HEK293 (cell line): ENCODE results near the gene ZNF883.

Experiments used
- CTCF ChIA-PET: fragments of 350-600 bp; formaldehyde crosslinking; extraction: SDS; loops from one replicate; lab custom pipeline; 2021; ENCODE audit warnings: antibody characterized with exemption; lab: Yijun Ruan, JAX
- POLR2A ChIA-PET: fragments of 300-600 bp; formaldehyde crosslinking; extraction: SDS; loops from one replicate; lab custom pipeline; 2020; ENCODE audit warnings: antibody characterized with exemption, inconsistent platforms; lab: Yijun Ruan, JAX
- H3K27ac ChIP-seq: fragments of 200-500 bp; sonication (Bioruptor generic); 2 replicates; pipeline ENCODE4 v1.5.1; 2014; ENCODE audit warnings: low read depth, low read length, control low read depth, inconsistent platforms; ENCODE audit errors: extremely low read depth
- H3K36me3 ChIP-seq, 2 experiments: fragments of 200-500 bp in 1 of 2; sonication (Bioruptor generic) in 1 of 2; 1 replicate in 1 of 2; 2 replicates in 1 of 2; pipeline ENCODE4 v1.5.1; 2014 to 2017; ENCODE audit warnings: inconsistent platforms in 2 of 2, low read length in 2 of 2; ENCODE audit not compliant: control insufficient read depth in 2 of 2, insufficient read depth in 1 of 2
- H3K4me1 ChIP-seq: fragments of 200-500 bp; sonication (Bioruptor generic); 2 replicates; pipeline ENCODE4 v1.5.1; 2014; ENCODE audit warnings: mild to moderate bottlenecking, low read length, inconsistent platforms; ENCODE audit not compliant: control insufficient read depth, insufficient read depth
- H3K4me3 ChIP-seq: 2 replicates; pipeline ENCODE4 v1.5.1; 2011; ENCODE audit warnings: low read depth, mild to moderate bottlenecking, control low read depth, low read length, moderate library complexity
- H3K9me3 ChIP-seq: fragments of 200-500 bp; sonication (Bioruptor generic); 2 replicates; pipeline ENCODE4 v1.5.1; 2014; ENCODE audit warnings: low read depth, low read length, inconsistent platforms; ENCODE audit not compliant: control insufficient read depth, insufficient read depth
- BCL11A ChIP-seq: fragments of 450-650 bp; formaldehyde crosslinking; IDR thresholded peaks from 2 replicates; pipeline ENCODE4 v1.5.1; 2016; ENCODE audit warnings: low read depth, missing biosample characterization, missing genetic modification characterization
- BCL11B ChIP-seq: fragments of 450-650 bp; formaldehyde crosslinking; IDR thresholded peaks from 2 replicates; pipeline ENCODE4 v1.5.1; 2016; ENCODE audit warnings: low read depth, missing biosample characterization, missing genetic modification characterization
- GLI2 ChIP-seq: fragments of 450-650 bp; formaldehyde crosslinking; IDR thresholded peaks from 2 replicates; pipeline ENCODE4; 2017; ENCODE audit warnings: missing biosample characterization, missing genetic modification characterization, low read depth, borderline replicate concordance
- KLF1 ChIP-seq: fragments of 450-650 bp; formaldehyde crosslinking; IDR thresholded peaks from 2 replicates; pipeline ENCODE4 v1.5.1; 2016; ENCODE audit warnings: missing biosample characterization, missing genetic modification characterization
- KLF9 ChIP-seq: fragments of 450-650 bp; formaldehyde crosslinking; IDR thresholded peaks from 2 replicates; pipeline ENCODE4 v1.5.1; 2016; ENCODE audit warnings: missing biosample characterization, missing genetic modification characterization, low read depth
- MEIS1 ChIP-seq: sonication (generic); formaldehyde crosslinking; IDR thresholded peaks from 2 replicates; pipeline ENCODE4 v1.8.1; 2022; ENCODE audit warnings: missing genetic modification reagents, mild to moderate bottlenecking, borderline replicate concordance
- OVOL3 ChIP-seq: fragments of 450-650 bp; formaldehyde crosslinking; IDR thresholded peaks from 2 replicates; pipeline ENCODE4 v1.5.1; 2016; ENCODE audit warnings: missing biosample characterization, missing genetic modification characterization
- SETDB1 ChIP-seq: IDR thresholded peaks from one replicate; pipeline ENCODE4 v1.6.1; 2017; ENCODE audit warnings: mild to moderate bottlenecking, low read length, moderate library complexity, mixed read lengths; ENCODE audit not compliant: insufficient read length
- TCF7L2 ChIP-seq: IDR thresholded peaks from 2 replicates; pipeline ENCODE4 v1.6.1; 2011; ENCODE audit warnings: low read depth, mild to moderate bottlenecking, inconsistent platforms, low read length, moderate library complexity, borderline replicate concordance
- TRIM28 ChIP-seq: IDR thresholded peaks from 2 replicates; pipeline ENCODE4 v1.6.1; 2011; ENCODE audit warnings: low read length, control low read depth, borderline replicate concordance
- ZBTB7A ChIP-seq: fragments of 450-650 bp; formaldehyde crosslinking; IDR thresholded peaks from 2 replicates; pipeline ENCODE4 v1.5.1; 2016; ENCODE audit warnings: low read depth, missing biosample characterization, missing genetic modification characterization
- ZEB2 ChIP-seq: fragments of 450-650 bp; formaldehyde crosslinking; IDR thresholded peaks from 2 replicates; pipeline ENCODE4 v1.5.1; 2016; ENCODE audit warnings: missing biosample characterization, missing genetic modification characterization
- ZNF10 ChIP-seq: fragments of 450-650 bp; formaldehyde crosslinking; IDR thresholded peaks from 2 replicates; pipeline ENCODE4 v1.5.1; 2017; ENCODE audit warnings: missing biosample characterization, missing genetic modification characterization
- ZNF140 ChIP-seq: fragments of 450-650 bp; formaldehyde crosslinking; IDR thresholded peaks from 2 replicates; pipeline ENCODE4 v1.5.1; 2016; ENCODE audit warnings: missing biosample characterization, missing genetic modification characterization
- ZNF324 ChIP-seq: fragments of 450-650 bp; formaldehyde crosslinking; IDR thresholded peaks from 2 replicates; pipeline ENCODE4 v1.5.1; 2016; ENCODE audit warnings: missing biosample characterization, missing genetic modification characterization
- ZNF335 ChIP-seq: fragments of 450-650 bp; formaldehyde crosslinking; conservative IDR thresholded peaks from 2 replicates; pipeline ENCODE4 v1.5.1; 2016; ENCODE audit warnings: missing biosample characterization, missing genetic modification characterization
- ZNF423 ChIP-seq: fragments of 450-650 bp; formaldehyde crosslinking; IDR thresholded peaks from 2 replicates; pipeline ENCODE4 v1.5.1; 2016; ENCODE audit warnings: missing biosample characterization, missing genetic modification characterization
- ZNF514 ChIP-seq: fragments of 450-650 bp; formaldehyde crosslinking; IDR thresholded peaks from 2 replicates; pipeline ENCODE4 v1.5.1; 2016; ENCODE audit warnings: missing biosample characterization, missing genetic modification characterization
- ZNF544 ChIP-seq: fragments of 450-650 bp; formaldehyde crosslinking; IDR thresholded peaks from 2 replicates; pipeline ENCODE4 v1.5.0; 2017; ENCODE audit warnings: missing biosample characterization, missing genetic modification characterization
- ZNF596 ChIP-seq: fragments of 450-650 bp; IDR thresholded peaks from 2 replicates; pipeline ENCODE4 v1.5.0; 2018; ENCODE audit warnings: missing biosample characterization, mild to moderate bottlenecking, missing genetic modification characterization, moderate library complexity
- ZNF624 ChIP-seq: fragments of 450-650 bp; formaldehyde crosslinking; IDR thresholded peaks from 2 replicates; pipeline ENCODE4 v1.5.1; 2017; ENCODE audit warnings: missing biosample characterization, missing genetic modification characterization
- ZNF629 ChIP-seq: fragments of 450-650 bp; formaldehyde crosslinking; IDR thresholded peaks from 2 replicates; pipeline ENCODE4 v1.5.1; 2017; ENCODE audit warnings: missing biosample characterization, missing genetic modification characterization
- ZNF791 ChIP-seq: fragments of 450-650 bp; formaldehyde crosslinking; IDR thresholded peaks from 2 replicates; pipeline ENCODE4 v1.5.1; 2016; ENCODE audit warnings: missing biosample characterization, missing genetic modification characterization
- ZSCAN30 ChIP-seq: fragments of 450-650 bp; IDR thresholded peaks from 2 replicates; pipeline ENCODE4 v1.5.1; 2018; ENCODE audit warnings: missing biosample characterization, mild to moderate bottlenecking, missing genetic modification characterization, moderate library complexity
- TF ChIP-seq, protein P1 (sequence below): fragments of 450-650 bp; formaldehyde crosslinking; IDR thresholded peaks from 2 replicates; pipeline ENCODE4 v1.5.0; 2017; ENCODE audit warnings: missing biosample characterization, missing genetic modification characterization, borderline replicate concordance
- TF ChIP-seq, protein P2 (sequence below): fragments of 450-650 bp; formaldehyde crosslinking; IDR thresholded peaks from 2 replicates; pipeline ENCODE4 v1.5.1; 2016; ENCODE audit warnings: missing biosample characterization, missing genetic modification characterization
- TF ChIP-seq, protein P3 (sequence below): fragments of 450-650 bp; formaldehyde crosslinking; IDR thresholded peaks from 2 replicates; pipeline ENCODE4 v1.5.1; 2016; ENCODE audit warnings: missing biosample characterization, missing genetic modification characterization
- TF ChIP-seq, protein P4 (sequence below): fragments of 450-650 bp; formaldehyde crosslinking; IDR thresholded peaks from 2 replicates; pipeline ENCODE4; 2016; ENCODE audit warnings: missing biosample characterization, missing genetic modification characterization

ZNF883 gene

DNA sequence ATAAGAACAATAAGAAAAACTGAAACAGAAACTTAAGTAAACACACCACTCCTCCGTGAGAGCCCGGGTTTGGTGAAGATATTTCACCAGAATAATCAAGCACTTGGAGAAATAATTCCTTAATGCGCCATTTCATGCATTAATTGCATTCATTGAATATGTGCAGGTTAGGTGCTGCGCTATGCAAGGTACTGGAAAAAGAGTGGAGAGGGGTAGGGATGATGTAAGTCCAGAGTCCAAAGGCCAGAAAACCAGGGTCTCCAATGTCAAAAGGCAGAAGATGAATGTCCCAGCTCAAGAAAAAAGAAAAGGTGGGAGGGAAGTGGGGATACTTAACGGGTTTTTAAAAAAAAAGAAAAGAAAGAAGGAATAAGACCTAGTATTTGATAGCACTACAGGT, 45.2 kb upstream of the ZNF883 start:
- H3K27ac ChIP-seq = no peak overlapping the region
- POLR2A ChIA-PET = interaction anchor here (0.6 kb wide), 1 partner anchor 164 kb away, joined by 4 read pairs; the partner anchor contains the start of genes FKBP15 and SLC31A1
- no peaks in the 10 kb centered on the region for H3K4me1 ChIP-seq
- peaks cover 0 to 6% of the 10 kb centered on the region in 2 experiments; a peak in 1 of 3 replicates for H3K36me3 ChIP-seq
- H3K9me3 ChIP-seq = peaks cover 2% of the 10 kb centered on the region
- TF ChIP-seq, protein P1, sequence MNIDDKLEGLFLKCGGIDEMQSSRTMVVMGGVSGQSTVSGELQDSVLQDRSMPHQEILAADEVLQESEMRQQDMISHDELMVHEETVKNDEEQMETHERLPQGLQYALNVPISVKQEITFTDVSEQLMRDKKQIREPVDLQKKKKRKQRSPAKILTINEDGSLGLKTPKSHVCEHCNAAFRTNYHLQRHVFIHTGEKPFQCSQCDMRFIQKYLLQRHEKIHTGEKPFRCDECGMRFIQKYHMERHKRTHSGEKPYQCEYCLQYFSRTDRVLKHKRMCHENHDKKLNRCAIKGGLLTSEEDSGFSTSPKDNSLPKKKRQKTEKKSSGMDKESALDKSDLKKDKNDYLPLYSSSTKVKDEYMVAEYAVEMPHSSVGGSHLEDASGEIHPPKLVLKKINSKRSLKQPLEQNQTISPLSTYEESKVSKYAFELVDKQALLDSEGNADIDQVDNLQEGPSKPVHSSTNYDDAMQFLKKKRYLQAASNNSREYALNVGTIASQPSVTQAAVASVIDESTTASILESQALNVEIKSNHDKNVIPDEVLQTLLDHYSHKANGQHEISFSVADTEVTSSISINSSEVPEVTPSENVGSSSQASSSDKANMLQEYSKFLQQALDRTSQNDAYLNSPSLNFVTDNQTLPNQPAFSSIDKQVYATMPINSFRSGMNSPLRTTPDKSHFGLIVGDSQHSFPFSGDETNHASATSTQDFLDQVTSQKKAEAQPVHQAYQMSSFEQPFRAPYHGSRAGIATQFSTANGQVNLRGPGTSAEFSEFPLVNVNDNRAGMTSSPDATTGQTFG (tag by site-specific recombination) = no peak
- no peak for TF ChIP-seq ZNF514 (tag by site-specific recombination)
- TF ChIP-seq KLF1 (tag by site-specific recombination) = no peak
- no peak for TF ChIP-seq ZNF10 (tag by site-specific recombination)
- no peak for TF ChIP-seq ZSCAN30 (tag by site-specific recombination)
- TF ChIP-seq MEIS1 (CRISPR knock-in tag) = no peak
- TF ChIP-seq KLF9 = no peak
- no peak for TF ChIP-seq ZNF596
- no peak for TF ChIP-seq ZNF629 (tag by site-specific recombination)
- TF ChIP-seq ZNF324 (tag by site-specific recombination) = no peak
- TF ChIP-seq ZNF423 (tag by site-specific recombination) = no peak
- no peak for TF ChIP-seq SETDB1
- no peak for TF ChIP-seq TCF7L2
- TF ChIP-seq TRIM28 = no peak
- TF ChIP-seq OVOL3 (tag by site-specific recombination) = no peak
- TF ChIP-seq ZNF791 (tag by site-specific recombination) = no peak
- TF ChIP-seq ZNF140 (tag by site-specific recombination) = no peak
- no peak for TF ChIP-seq BCL11B
- TF ChIP-seq GLI2 (tag by site-specific recombination) = no peak
- peak overlapping the region; percentile 81; the same call in 1 of the 2 replicates for H3K4me3 ChIP-seq
- CTCF ChIA-PET = interaction anchor here (0.7 kb wide), 1 partner anchor 9 kb away, joined by 3 read pairs; no protein-coding TSS in a partner anchor

DNA sequence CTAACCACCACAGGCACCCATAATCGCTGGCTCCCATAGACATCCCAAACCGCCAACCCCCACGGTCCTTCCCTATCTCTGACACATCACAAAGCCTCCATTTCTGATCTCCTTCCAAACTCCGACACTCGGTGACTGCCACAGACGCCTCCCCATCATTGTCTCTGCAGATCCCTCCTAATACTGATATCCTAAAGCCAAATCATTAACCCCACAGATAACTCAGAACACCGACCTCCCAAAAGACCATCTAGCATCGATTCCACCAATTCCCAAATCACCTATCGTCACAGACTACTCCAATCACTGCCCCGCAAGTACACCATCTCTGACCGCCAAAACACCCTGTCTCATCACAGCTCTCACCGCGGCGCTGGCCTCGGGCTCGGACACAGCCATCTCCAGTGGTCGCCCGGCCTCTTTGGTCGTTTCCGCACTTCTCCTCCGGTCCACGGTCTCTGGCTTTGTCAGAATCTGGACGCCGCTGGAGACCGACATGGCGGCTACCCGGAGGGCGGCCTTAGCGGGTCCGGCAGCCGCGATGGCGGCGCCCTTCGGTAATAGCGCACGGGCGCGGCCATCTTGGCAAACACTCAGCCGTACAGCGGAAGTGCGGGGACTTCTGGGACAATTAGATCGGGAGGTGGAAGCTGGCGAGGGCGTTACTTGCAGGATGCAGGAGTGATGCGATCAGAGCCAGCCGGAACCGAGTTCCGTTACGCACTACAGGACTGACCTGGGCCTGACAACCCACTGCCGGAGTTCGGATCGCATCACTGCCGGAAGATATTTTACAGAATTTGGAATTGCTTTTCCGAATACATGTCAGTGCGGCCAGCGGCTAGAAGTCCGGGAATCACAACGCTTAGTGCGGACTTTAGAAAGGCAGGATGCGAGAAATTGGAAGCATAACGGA, 44.5 kb upstream of the ZNF883 start, which contains the start of gene ZFP37:
TSS of gene ZFP37 (minus strand) at position 534 of the 916 bp plus-strand sequence. CDS start at position 498, 36 bp downstream.
- ChIA-PET POLR2A (interaction anchor here (0.6 kb wide), 1 partner anchor 165 kb away, joined by 4 read pairs; the partner anchor contains the start of genes FKBP15 and SLC31A1), CTCF (interaction anchor here (0.5 to 0.7 kb wide), 2 partner anchors 9 to 134 kb away, joined by 3 read pairs; no protein-coding TSS in a partner anchor)
- Histone ChIP-seq H3K27ac (no peak within 1 kb of the TSS; the same call in 1 of the 2 replicates), H3K9me3 (peaks cover 1% of the 10 kb centered on the region), H3K4me1 (no peaks in the 10 kb centered on the region), H3K4me3 (peak within 1 kb of the TSS; percentile 81), H3K36me3 (peaks cover 0 to 6% of the 10 kb centered on the region in 2 experiments; a peak in 1 of 3 replicates)
- TF ChIP-seq, protein P2, sequence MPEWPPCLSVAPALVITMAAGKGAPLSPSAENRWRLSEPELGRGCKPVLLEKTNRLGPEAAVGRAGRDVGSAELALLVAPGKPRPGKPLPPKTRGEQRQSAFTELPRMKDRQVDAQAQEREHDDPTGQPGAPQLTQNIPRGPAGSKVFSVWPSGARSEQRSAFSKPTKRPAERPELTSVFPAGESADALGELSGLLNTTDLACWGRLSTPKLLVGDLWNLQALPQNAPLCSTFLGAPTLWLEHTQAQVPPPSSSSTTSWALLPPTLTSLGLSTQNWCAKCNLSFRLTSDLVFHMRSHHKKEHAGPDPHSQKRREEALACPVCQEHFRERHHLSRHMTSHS (tag by site-specific recombination) = no peak
- TF ChIP-seq, protein P3, sequence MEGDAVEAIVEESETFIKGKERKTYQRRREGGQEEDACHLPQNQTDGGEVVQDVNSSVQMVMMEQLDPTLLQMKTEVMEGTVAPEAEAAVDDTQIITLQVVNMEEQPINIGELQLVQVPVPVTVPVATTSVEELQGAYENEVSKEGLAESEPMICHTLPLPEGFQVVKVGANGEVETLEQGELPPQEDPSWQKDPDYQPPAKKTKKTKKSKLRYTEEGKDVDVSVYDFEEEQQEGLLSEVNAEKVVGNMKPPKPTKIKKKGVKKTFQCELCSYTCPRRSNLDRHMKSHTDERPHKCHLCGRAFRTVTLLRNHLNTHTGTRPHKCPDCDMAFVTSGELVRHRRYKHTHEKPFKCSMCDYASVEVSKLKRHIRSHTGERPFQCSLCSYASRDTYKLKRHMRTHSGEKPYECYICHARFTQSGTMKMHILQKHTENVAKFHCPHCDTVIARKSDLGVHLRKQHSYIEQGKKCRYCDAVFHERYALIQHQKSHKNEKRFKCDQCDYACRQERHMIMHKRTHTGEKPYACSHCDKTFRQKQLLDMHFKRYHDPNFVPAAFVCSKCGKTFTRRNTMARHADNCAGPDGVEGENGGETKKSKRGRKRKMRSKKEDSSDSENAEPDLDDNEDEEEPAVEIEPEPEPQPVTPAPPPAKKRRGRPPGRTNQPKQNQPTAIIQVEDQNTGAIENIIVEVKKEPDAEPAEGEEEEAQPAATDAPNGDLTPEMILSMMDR = no peak
- TF ChIP-seq ZNF514 (tag by site-specific recombination) (no peak), MEIS1 (CRISPR knock-in tag) (no peak), ZEB2 (tag by site-specific recombination) (peak; percentile 58), BCL11A (tag by site-specific recombination) (no peak), ZNF544 (no peak), ZNF335 (tag by site-specific recombination) (peak; percentile 97), ZBTB7A (tag by site-specific recombination) (no peak), ZNF624 (tag by site-specific recombination) (no peak)
- TF ChIP-seq, protein P4, sequence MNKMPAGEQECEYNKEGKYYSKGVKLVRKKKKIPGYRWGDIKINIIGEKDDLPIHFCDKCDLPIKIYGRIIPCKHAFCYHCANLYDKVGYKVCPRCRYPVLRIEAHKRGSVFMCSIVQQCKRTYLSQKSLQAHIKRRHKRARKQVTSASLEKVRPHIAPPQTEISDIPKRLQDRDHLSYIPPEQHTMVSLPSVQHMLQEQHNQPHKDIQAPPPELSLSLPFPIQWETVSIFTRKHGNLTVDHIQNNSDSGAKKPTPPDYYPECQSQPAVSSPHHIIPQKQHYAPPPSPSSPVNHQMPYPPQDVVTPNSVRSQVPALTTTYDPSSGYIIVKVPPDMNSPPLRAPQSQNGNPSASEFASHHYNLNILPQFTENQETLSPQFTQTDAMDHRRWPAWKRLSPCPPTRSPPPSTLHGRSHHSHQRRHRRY = no peak
